Measurements from ENCODE around the gene JSRP1.

JSRP1 gene

GRCh38 chr19:2246014-2246620, 10.1 kb downstream of the JSRP1 start:
- Histone ChIP-seq H3K36me3 (ENCODE audit: control insufficient read depth in 2 of 2, insufficient read depth in 2 of 2, low read length in 2 of 2) (peaks cover 40 to 50% of the 10 kb centered on the region in 2 donors), H3K9me3 (ENCODE audit: control insufficient read depth in 2 of 2, low read length in 2 of 2) (no peaks in the 10 kb centered on the region), H3K27me3 (ENCODE audit: control insufficient read depth in 2 of 2, insufficient read depth in 2 of 2, low read length in 2 of 2) (peaks cover 0 to 13% of the 10 kb centered on the region in 2 donors), H3K4me1 (ENCODE audit: control insufficient read depth in 2 of 2, insufficient read depth in 2 of 2, low read length in 2 of 2) (peaks cover 14 to 22% of the 10 kb centered on the region in 2 donors), H3K9ac (ENCODE audit: low read depth in 1 of 2, low read length in 2 of 2) (no peak overlapping the region), H3K4me3 (ENCODE audit: low read length in 2 of 2) (no peak overlapping the region), H3K27ac (ENCODE audit: low read depth in 2 of 2, low read length in 2 of 2) (no peak overlapping the region)

GRCh38 chr19:2245273-2245672, 10.9 kb downstream of the JSRP1 start:
- Histone ChIP-seq H3K4me1 (ENCODE audit: control insufficient read depth in 2 of 2, insufficient read depth in 2 of 2, low read length in 2 of 2) (peaks cover 21 to 28% of the 10 kb centered on the region in 2 donors), H3K9ac (ENCODE audit: low read depth in 1 of 2, low read length in 2 of 2) (no peak overlapping the region), H3K36me3 (ENCODE audit: control insufficient read depth in 2 of 2, insufficient read depth in 2 of 2, low read length in 2 of 2) (peaks cover 40 to 52% of the 10 kb centered on the region in 2 donors)

DNA sequence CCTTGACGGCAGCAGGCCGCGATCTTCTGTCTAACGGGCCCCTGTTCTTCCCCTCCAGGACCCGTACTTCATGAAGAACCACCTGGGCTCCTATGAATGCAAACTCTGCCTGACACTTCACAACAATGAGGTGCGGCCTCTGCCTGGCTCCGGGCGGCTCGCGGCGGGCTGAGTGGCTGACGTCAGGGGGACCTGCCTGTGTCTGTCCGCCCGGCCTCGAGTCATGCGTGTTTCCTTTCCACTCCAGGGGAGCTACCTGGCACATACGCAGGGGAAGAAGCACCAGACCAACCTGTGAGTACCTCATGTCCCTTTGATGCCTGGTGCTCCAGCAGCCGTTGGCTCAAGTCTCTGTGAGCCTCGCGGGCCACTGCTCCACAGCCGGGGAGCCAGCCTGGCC, 11.7 kb downstream of the JSRP1 start:
- Histone ChIP-seq H3K9me3 (ENCODE audit: control insufficient read depth in 2 of 2, low read length in 2 of 2) (no peaks in the 10 kb centered on the region), H3K36me3 (ENCODE audit: control insufficient read depth in 2 of 2, insufficient read depth in 2 of 2, low read length in 2 of 2) (peaks cover 40 to 52% of the 10 kb centered on the region in 2 donors), H3K27ac (ENCODE audit: low read depth in 2 of 2, low read length in 2 of 2) (no peak overlapping the region), H3K4me1 (ENCODE audit: control insufficient read depth in 2 of 2, insufficient read depth in 2 of 2, low read length in 2 of 2) (peaks cover 26 to 35% of the 10 kb centered on the region in 2 donors), H3K9ac (ENCODE audit: low read depth in 1 of 2, low read length in 2 of 2) (no peak overlapping the region), H3K27me3 (ENCODE audit: control insufficient read depth in 2 of 2, insufficient read depth in 2 of 2, low read length in 2 of 2) (no peaks in the 10 kb centered on the region), H3K4me3 (ENCODE audit: low read length in 2 of 2) (no peak overlapping the region)

More at GRCh38 chr19:2245273-2245672, 10.9 kb downstream of the JSRP1 start:
- Histone ChIP-seq H3K9me3 (ENCODE audit: control insufficient read depth in 2 of 2, low read length in 2 of 2) (no peaks in the 10 kb centered on the region), H3K27me3 (ENCODE audit: control insufficient read depth in 2 of 2, insufficient read depth in 2 of 2, low read length in 2 of 2) (peaks cover 0 to 7% of the 10 kb centered on the region in 2 donors), H3K4me3 (ENCODE audit: low read length in 2 of 2) (no peak overlapping the region), H3K27ac (ENCODE audit: low read depth in 2 of 2, low read length in 2 of 2) (no peak overlapping the region)

DNA sequence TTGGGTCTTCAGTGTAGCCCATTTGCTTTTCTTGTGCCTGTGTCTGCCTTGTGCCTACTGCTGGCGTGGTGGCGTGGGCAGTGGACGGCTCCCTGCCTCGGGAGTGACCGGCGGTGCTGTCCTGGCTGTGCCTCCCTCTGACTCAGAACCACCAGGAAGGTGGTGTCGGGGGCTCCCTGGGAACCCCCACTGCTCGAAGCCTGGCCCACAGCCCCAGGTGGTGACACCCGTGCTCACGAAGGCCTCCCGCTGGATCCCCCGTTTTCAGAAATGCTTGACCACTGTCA, 12.1 kb downstream of the JSRP1 start:
- Histone ChIP-seq H3K9ac (ENCODE audit: low read depth in 1 of 2, low read length in 2 of 2) (no peak overlapping the region), H3K4me1 (ENCODE audit: control insufficient read depth in 2 of 2, insufficient read depth in 2 of 2, low read length in 2 of 2) (peaks cover 26 to 38% of the 10 kb centered on the region in 2 donors), H3K4me3 (ENCODE audit: low read length in 2 of 2) (no peak overlapping the region), H3K27ac (ENCODE audit: low read depth in 2 of 2, low read length in 2 of 2) (no peak overlapping the region), H3K36me3 (ENCODE audit: control insufficient read depth in 2 of 2, insufficient read depth in 2 of 2, low read length in 2 of 2) (peaks cover 40 to 52% of the 10 kb centered on the region in 2 donors), H3K9me3 (ENCODE audit: control insufficient read depth in 2 of 2, low read length in 2 of 2) (no peaks in the 10 kb centered on the region), H3K27me3 (ENCODE audit: control insufficient read depth in 2 of 2, insufficient read depth in 2 of 2, low read length in 2 of 2) (no peaks in the 10 kb centered on the region)

DNA sequence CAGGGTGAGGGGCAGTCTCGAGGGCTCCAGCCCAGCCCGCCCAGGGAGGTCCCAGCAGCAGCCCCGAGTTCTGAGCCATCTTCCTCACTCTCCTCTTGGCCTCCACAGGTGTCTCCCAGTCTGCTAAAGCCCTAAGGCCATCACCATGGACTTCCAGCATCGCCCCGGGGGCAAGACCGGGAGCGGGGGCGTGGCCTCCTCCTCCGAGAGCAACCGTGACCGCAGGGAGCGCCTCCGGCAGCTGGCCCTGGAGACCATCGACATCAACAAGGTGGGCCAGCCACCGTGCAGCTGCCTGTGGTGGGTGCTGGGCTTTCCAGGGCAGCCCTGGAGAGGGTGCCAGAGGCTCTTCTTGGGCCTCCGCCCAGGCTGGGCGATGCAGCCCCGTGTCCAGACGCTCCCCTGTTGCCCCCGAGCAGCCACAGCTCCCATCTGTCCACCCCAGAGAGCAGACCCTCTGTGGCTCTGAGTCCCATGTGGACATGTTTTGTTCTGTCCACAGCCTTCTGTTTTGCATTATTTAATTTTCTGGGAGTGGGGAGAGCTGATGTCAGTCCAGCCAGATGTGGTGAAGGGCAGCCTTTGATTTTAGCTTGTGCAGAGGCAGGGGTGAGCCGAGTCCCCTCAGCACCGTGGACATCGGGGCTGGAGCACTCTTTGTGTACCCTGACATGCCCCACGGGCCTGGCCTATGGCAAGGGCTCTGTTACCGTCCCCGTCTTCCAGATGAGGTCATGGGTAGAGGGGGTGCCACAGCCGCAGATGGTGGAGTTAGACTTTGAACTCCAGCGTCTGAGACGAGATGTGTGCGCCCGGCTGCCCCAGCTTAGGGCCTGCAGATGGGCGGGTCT, 12.7 kb downstream of the JSRP1 start:
- no peak overlapping the region for H3K4me3 ChIP-seq (ENCODE audit: low read length in 2 of 2)
- peaks cover 29 to 41% of the 10 kb centered on the region in 2 donors for H3K4me1 ChIP-seq (ENCODE audit: control insufficient read depth in 2 of 2, insufficient read depth in 2 of 2, low read length in 2 of 2)
- H3K9me3 ChIP-seq (ENCODE audit: control insufficient read depth in 2 of 2, low read length in 2 of 2), result no peaks in the 10 kb centered on the region
- H3K36me3 ChIP-seq (ENCODE audit: control insufficient read depth in 2 of 2, insufficient read depth in 2 of 2, low read length in 2 of 2), result peaks cover 40 to 53% of the 10 kb centered on the region in 2 donors
- no peak overlapping the region for H3K27ac ChIP-seq (ENCODE audit: low read depth in 2 of 2, low read length in 2 of 2)
- no peak overlapping the region for H3K9ac ChIP-seq (ENCODE audit: low read depth in 1 of 2, low read length in 2 of 2)
- no peaks in the 10 kb centered on the region for H3K27me3 ChIP-seq (ENCODE audit: control insufficient read depth in 2 of 2, insufficient read depth in 2 of 2, low read length in 2 of 2)

DNA sequence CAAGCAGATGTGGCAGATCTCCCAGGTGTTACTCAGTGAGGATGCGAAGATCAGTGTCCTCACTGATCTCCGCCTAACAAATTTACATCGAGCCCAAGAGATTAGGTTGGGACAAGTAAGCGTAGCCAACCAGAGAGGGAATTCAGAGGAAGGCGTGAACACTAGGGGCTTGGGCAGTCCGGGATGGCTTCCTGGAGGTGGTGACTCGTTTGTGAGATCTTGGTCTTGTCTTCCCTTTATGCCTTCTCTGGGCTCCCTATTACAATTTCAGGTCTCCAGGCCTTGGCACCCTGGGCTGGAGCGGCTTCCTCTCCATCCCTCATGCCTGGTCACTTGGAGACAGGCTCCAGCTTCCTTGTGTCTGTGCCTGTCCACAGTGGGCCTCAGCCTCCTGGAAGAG, 13.4 kb downstream of the JSRP1 start:
- Histone ChIP-seq H3K27ac (ENCODE audit: low read depth in 2 of 2, low read length in 2 of 2) (no peak overlapping the region), H3K9me3 (ENCODE audit: control insufficient read depth in 2 of 2, low read length in 2 of 2) (no peaks in the 10 kb centered on the region), H3K36me3 (ENCODE audit: control insufficient read depth in 2 of 2, insufficient read depth in 2 of 2, low read length in 2 of 2) (peaks cover 40 to 51% of the 10 kb centered on the region in 2 donors), H3K27me3 (ENCODE audit: control insufficient read depth in 2 of 2, insufficient read depth in 2 of 2, low read length in 2 of 2) (no peaks in the 10 kb centered on the region), H3K4me3 (ENCODE audit: low read length in 2 of 2) (no peak overlapping the region), H3K4me1 (ENCODE audit: control insufficient read depth in 2 of 2, insufficient read depth in 2 of 2, low read length in 2 of 2) (peaks cover 36 to 48% of the 10 kb centered on the region in 2 donors), H3K9ac (ENCODE audit: low read depth in 1 of 2, low read length in 2 of 2) (peak overlapping the region in 1 of 2 donors; percentile 8)

GRCh38 chr19:2242092-2242537, 14.1 kb downstream of the JSRP1 start:
- Histone ChIP-seq H3K27ac (ENCODE audit: low read depth in 2 of 2, low read length in 2 of 2) (no peak overlapping the region), H3K9me3 (ENCODE audit: control insufficient read depth in 2 of 2, low read length in 2 of 2) (no peaks in the 10 kb centered on the region), H3K36me3 (ENCODE audit: control insufficient read depth in 2 of 2, insufficient read depth in 2 of 2, low read length in 2 of 2) (peaks cover 33 to 47% of the 10 kb centered on the region in 2 donors), H3K9ac (ENCODE audit: low read depth in 1 of 2, low read length in 2 of 2) (no peak overlapping the region), H3K4me1 (ENCODE audit: control insufficient read depth in 2 of 2, insufficient read depth in 2 of 2, low read length in 2 of 2) (peaks cover 43 to 54% of the 10 kb centered on the region in 2 donors), H3K27me3 (ENCODE audit: control insufficient read depth in 2 of 2, insufficient read depth in 2 of 2, low read length in 2 of 2) (no peaks in the 10 kb centered on the region), H3K4me3 (ENCODE audit: low read length in 2 of 2) (no peak overlapping the region)

DNA sequence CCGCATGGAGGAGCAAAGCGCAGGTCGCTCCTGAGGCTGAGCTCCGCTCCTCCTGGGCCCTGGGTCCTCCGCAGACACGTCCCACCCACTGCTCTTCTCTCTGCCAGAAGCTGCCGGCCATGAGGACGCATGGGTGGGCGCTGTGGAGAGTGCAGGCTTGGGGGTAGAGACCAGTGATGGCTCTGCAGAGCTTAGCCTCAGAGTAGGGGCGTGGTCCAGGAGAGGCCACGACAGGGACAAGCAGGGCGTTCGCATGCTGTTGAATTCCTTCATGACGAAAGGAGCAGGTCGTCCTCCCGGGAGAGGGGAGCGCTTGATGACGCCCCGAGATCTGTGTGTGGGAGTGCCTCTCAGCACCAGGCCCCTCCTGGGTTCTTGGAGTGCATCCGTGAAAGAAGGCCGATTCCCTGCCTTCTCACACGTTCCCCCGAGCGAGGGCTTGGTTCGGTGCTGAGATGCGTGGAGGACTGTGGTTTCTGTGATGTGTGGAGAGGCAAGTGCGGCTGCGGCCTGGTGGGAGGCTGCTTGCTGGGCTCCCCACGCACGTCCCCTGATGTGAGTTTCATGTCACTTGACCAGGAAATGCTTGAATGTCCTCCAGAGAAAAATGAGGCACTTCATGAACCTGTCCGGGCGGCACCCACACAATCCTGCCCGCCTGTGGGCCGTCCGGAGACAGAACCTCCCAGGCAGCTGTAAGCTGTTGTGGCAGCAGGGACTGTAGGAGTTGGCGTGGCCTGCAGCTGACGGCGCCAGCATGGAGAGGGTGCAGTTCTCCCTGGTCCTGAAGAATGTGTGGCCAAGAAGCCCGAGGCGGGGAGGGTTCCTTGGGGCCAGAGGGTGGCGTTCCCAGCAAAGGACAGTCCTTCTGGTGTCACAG, 15.1 kb downstream of the JSRP1 start:
- peak overlapping the region in 1 of 2 donors; percentile 2 for H3K9ac ChIP-seq (ENCODE audit: low read depth in 1 of 2, low read length in 2 of 2)
- H3K27ac ChIP-seq (ENCODE audit: low read depth in 2 of 2, low read length in 2 of 2), result no peak overlapping the region
- no peaks in the 10 kb centered on the region for H3K27me3 ChIP-seq (ENCODE audit: control insufficient read depth in 2 of 2, insufficient read depth in 2 of 2, low read length in 2 of 2)
- H3K9me3 ChIP-seq (ENCODE audit: control insufficient read depth in 2 of 2, low read length in 2 of 2), result no peaks in the 10 kb centered on the region
- H3K4me3 ChIP-seq (ENCODE audit: low read length in 2 of 2), result peak overlapping the region in 1 of 2 donors; percentile 55
- peaks cover 43 to 54% of the 10 kb centered on the region in 2 donors for H3K4me1 ChIP-seq (ENCODE audit: control insufficient read depth in 2 of 2, insufficient read depth in 2 of 2, low read length in 2 of 2)
- H3K36me3 ChIP-seq (ENCODE audit: control insufficient read depth in 2 of 2, insufficient read depth in 2 of 2, low read length in 2 of 2), result peaks cover 24 to 38% of the 10 kb centered on the region in 2 donors

DNA sequence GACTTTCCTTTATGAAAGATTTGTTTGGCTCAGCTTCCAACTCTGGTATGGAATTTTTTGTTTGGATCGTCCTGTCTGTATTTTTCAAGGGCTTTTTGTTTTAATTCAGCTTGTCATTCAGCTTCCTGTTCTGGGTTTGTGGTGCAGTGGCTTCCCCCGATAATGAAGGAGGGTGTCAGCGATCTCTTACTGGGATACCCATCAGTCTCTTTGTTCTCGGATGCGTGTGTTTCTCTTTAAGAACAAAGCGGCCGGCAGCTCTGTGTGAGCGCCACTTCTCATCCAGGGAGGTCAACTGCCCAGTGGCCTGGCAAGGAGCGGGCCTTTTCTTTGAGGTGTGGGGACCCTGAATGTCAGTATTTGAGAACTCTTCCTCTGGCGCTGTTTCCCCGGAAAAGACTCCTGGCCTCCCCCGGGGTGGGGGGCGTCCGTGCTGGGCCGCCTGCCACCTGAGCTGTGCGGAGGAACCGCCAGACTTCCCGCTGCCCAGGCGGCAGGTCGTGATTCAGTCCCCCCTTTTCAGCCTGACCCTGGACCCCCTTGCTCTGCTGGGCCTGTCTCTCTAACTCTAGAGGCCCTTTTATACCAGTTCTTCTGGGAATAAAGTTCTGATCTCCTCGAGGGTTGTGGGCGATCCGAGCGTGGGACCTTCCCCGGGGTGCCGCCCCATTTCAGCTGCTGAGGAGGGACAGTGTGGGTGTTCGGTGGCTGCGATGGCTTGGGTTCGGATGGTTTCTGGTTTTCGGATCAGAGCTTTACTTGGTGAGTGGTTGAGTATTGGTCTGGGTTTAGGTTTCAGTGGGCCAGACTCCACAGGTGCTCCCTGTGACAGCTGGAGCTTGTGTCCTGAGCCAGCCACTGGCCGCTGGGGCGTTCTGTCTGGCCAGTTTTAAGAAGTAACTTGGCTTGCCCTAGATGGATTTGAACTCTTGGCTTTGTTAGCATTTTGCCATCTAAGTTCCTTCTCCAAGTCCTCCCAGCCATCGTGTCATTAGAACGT, 16.1 kb downstream of the JSRP1 start:
- Histone ChIP-seq H3K9ac (ENCODE audit: low read depth in 1 of 2, low read length in 2 of 2) (peak overlapping the region; percentile 24 to 26), H3K4me3 (ENCODE audit: low read length in 2 of 2) (peak overlapping the region in 1 of 2 donors; percentile 55), H3K27ac (ENCODE audit: low read depth in 2 of 2, low read length in 2 of 2) (peak overlapping the region in 1 of 2 donors; percentile 63), H3K27me3 (ENCODE audit: control insufficient read depth in 2 of 2, insufficient read depth in 2 of 2, low read length in 2 of 2) (no peaks in the 10 kb centered on the region), H3K9me3 (ENCODE audit: control insufficient read depth in 2 of 2, low read length in 2 of 2) (no peaks in the 10 kb centered on the region), H3K36me3 (ENCODE audit: control insufficient read depth in 2 of 2, insufficient read depth in 2 of 2, low read length in 2 of 2) (peaks cover 13 to 28% of the 10 kb centered on the region in 2 donors), H3K4me1 (ENCODE audit: control insufficient read depth in 2 of 2, insufficient read depth in 2 of 2, low read length in 2 of 2) (peaks cover 47 to 58% of the 10 kb centered on the region in 2 donors)

All from mucosa of rectum (tissue), 2 donors.